HepG2 (cell line): ENCODE data around the gene KIAA1217. TPM values are rescaled to one million over a fixed set of nuclear protein-coding genes. Genes with fewer than 3 reads are reported as not detected.

Experiments
- ATAC-seq: fragments of 200-7000 bp; cut with Tn5 transposase; 3 replicates; pipeline ENCODE4 v1.9.1; 2020; ENCODE audit warnings: mild to moderate bottlenecking, moderate library complexity
- BruUV-seq: library from RNA; stranded (reverse); fragments of 400-500 nt; replicated peaks from 2 replicates; lab custom pipeline; 2021; lab: Mats Ljungman, UMichigan
- CTCF ChIA-PET: fragments of 300-600 bp; formaldehyde crosslinking; extraction: SDS; loops from one replicate; lab custom pipeline; 2021; ENCODE audit warnings: low total read pairs, inconsistent platforms, low intra/inter-chr PET ratio; lab: Yijun Ruan, JAX
- POLR2A ChIA-PET: fragments of 350-600 bp; sonication (Branson Sonifier 250); formaldehyde crosslinking; loops from one replicate; lab custom pipeline; 2020; ENCODE audit warnings: antibody characterized with exemption, inconsistent platforms; lab: Yijun Ruan, JAX
- DNase-seq: peaks from one replicate; pipeline ENCODE4 v3.0.0-alpha.2; 2015; ENCODE audit warnings: low spot score
- FAIRE-seq: peaks from 3 replicates; lab custom pipeline; 2011; peaks lifted over from hg19 to GRCh38; lab: Jason Lieb, UNC
- H2AFZ ChIP-seq: one replicate; pipeline ENCODE4 v1.6.1; 2011; ENCODE audit warnings: low read length, inconsistent platforms
- H3K27ac ChIP-seq: fragments of 300-600 bp; 3 replicates; pipeline ENCODE4 v1.8.0; 2011; ENCODE audit warnings: mixed run types, mild to moderate bottlenecking, mixed read lengths, low read length, inconsistent platforms; ENCODE audit not compliant: insufficient read depth; ENCODE audit errors: extremely low read length
- H3K27me3 ChIP-seq, 2 experiments: fragments of 200-600 bp in 1 of 2; 2 replicates in 1 of 2; 3 replicates in 1 of 2; pipeline versions ENCODE4 v1.6.0 to v1.8.0; 2011; ENCODE audit warnings: low read length in 2 of 2, mild to moderate bottlenecking in 2 of 2, moderate library complexity in 2 of 2, inconsistent platforms in 1 of 2; ENCODE audit not compliant: insufficient read depth in 2 of 2, control insufficient read depth in 1 of 2
- H3K36me3 ChIP-seq, 2 experiments: fragments of 200-600 bp in 1 of 2; replicated peaks in 1 of 2; 2 replicates in 1 of 2; 3 replicates in 1 of 2; pipeline versions ENCODE4 v1.5.1 to v1.8.0; 2011; ENCODE audit warnings: low read length in 2 of 2, inconsistent platforms in 1 of 2; ENCODE audit not compliant: insufficient read depth in 2 of 2, control insufficient read depth in 1 of 2
- H3K4me1 ChIP-seq: 2 replicates; pipeline ENCODE4 v1.5.1; 2012; ENCODE audit warnings: low read length, inconsistent platforms; ENCODE audit not compliant: insufficient read depth
- H3K4me2 ChIP-seq: 2 replicates; pipeline ENCODE4 v1.6.0; 2011; ENCODE audit warnings: low read depth, low read length, inconsistent platforms
- H3K4me3 ChIP-seq, 3 experiments: fragments of 200-600 bp in 1 of 3; sonication (generic), shearing (Covaris generic) in 1 of 3; replicated peaks in 1 of 3; 2 replicates each; pipeline ENCODE4 v1.5.1; 2011 to 2016; ENCODE audit warnings: low read length in 3 of 3, inconsistent platforms in 2 of 3, low read depth in 2 of 3, mild to moderate bottlenecking in 2 of 3, control low read depth in 1 of 3, mixed read lengths in 1 of 3; ENCODE audit not compliant: insufficient read depth in 1 of 3
- H3K79me2 ChIP-seq: one replicate; pipeline ENCODE4 v1.6.1; 2011; ENCODE audit warnings: low read length, inconsistent platforms; ENCODE audit not compliant: insufficient read depth
- H3K9ac ChIP-seq: 2 replicates; pipeline ENCODE4 v1.6.0; 2011; ENCODE audit warnings: mild to moderate bottlenecking, low read depth, low read length, inconsistent platforms; ENCODE audit not compliant: insufficient read depth
- H3K9me3 ChIP-seq: 2 replicates; pipeline ENCODE4 v1.5.1; 2012; ENCODE audit warnings: mild to moderate bottlenecking, low read length
- H4K20me1 ChIP-seq: 2 replicates; pipeline ENCODE4 v1.6.0; 2011; ENCODE audit warnings: inconsistent platforms, mild to moderate bottlenecking, low read length, moderate library complexity; ENCODE audit not compliant: insufficient read depth
- ATF7-NPFF ChIP-seq: sonication (generic); formaldehyde crosslinking; IDR thresholded peaks from 2 replicates; pipeline ENCODE4 v1.8.1; 2023; ENCODE audit warnings: mild to moderate bottlenecking, low read depth, missing genetic modification reagents, moderate library complexity
- CREM ChIP-seq, 2 experiments: sonication (generic) in 1 of 2; formaldehyde crosslinking in 1 of 2; IDR thresholded peaks; 2 replicates each; pipeline versions ENCODE4 v1.4.0 to v1.6.1; 2016 to 2020; ENCODE audit warnings: antibody characterized with exemption in 1 of 2, mild to moderate bottlenecking in 1 of 2, missing genetic modification reagents in 1 of 2
- HNF1B ChIP-seq: sonication (generic); formaldehyde crosslinking; IDR thresholded peaks from 2 replicates; pipeline ENCODE4 v1.5.1; 2020; ENCODE audit warnings: mild to moderate bottlenecking, moderate library complexity, missing genetic modification reagents
- RFX3 ChIP-seq: IDR thresholded peaks from 2 replicates; pipeline ENCODE4 v1.6.1; 2016; ENCODE audit warnings: missing biosample characterization, missing genetic modification reagents
- SALL1 ChIP-seq: sonication (generic); formaldehyde crosslinking; IDR thresholded peaks from 2 replicates; pipeline ENCODE4 v1.8.0; 2022; ENCODE audit warnings: mild to moderate bottlenecking, missing genetic modification reagents
- TFAP4 ChIP-seq: sonication (generic); IDR thresholded peaks from 2 replicates; pipeline ENCODE4 v1.6.1; 2016; ENCODE audit warnings: low read depth, borderline replicate concordance
- ZFP37 ChIP-seq: sonication (generic); formaldehyde crosslinking; IDR thresholded peaks from 2 replicates; pipeline ENCODE4 v1.4.0; 2020; ENCODE audit warnings: missing genetic modification reagents, borderline replicate concordance
- ZNF747 ChIP-seq: sonication (generic); formaldehyde crosslinking; IDR thresholded peaks from 2 replicates; pipeline ENCODE4 v1.8.1; 2023; ENCODE audit warnings: missing genetic modification reagents, mild to moderate bottlenecking, borderline replicate concordance
- ZXDC ChIP-seq: sonication (generic); formaldehyde crosslinking; IDR thresholded peaks from 2 replicates; pipeline ENCODE4 v1.5.0; 2020; ENCODE audit warnings: mild to moderate bottlenecking, missing genetic modification reagents
- WGBS: methylation state at CpG from one replicate; pipeline ENCODE4 v1.1.6; 2017; ENCODE audit warnings: low lambda C conversion rate; 5-methylcytosine and 5-hydroxymethylcytosine counted together
- in situ Hi-C: cut with HindIII; loops from 2 replicates; pipeline ENCODE4 v1.10.0; 2017; ENCODE audit warnings: low pct_unique_long_range_greater_than_20kb; ENCODE audit not compliant: extremely low pct_ligation_motif_present
- intact Hi-C: fragments of 100-400 bp; cut with micrococcal nuclease; formaldehyde crosslinking; loops from one replicate; pipeline ENCODE4 v1.10.0; 2022; ENCODE audit not compliant: unreplicated experiment
- polyA plus RNA-seq, 8 experiments: library from polyadenylated mRNA; depleted of rRNA in 3 of 8; stranded (reverse) in 7 of 8; unstranded in 1 of 8; fragments of >200 nt; fragmentation: Illumina TruSeq in 4 of 8; extraction: Trizol in 4 of 8; gene quantifications; 2 replicates each; pipeline versions ENCODE4 v1.2.1 to v1.2.3, GENCODE V29; 2011 to 2016; ENCODE audit warnings: low read depth in 4 of 8, missing spikeins in 1 of 8, mixed read lengths in 1 of 8; ENCODE audit not compliant: insufficient read depth in 1 of 8
- total RNA-seq, 5 experiments: library from RNA; depleted of rRNA; stranded (reverse); fragments of >200 nt; fragmentation: Illumina TruSeq; extraction: Trizol; gene quantifications; 2 replicates each; pipeline ENCODE4 v1.2.3, GENCODE V29; 2016; ENCODE audit warnings: low read depth in 1 of 5

Gene KIAA1217
- total and polyA plus RNA-seq, 2 of the 13 experiments (the other 11 are each of a cell fraction or from before 2014, with no cell fraction given): 4.6 to 10.9 TPM

DNA sequence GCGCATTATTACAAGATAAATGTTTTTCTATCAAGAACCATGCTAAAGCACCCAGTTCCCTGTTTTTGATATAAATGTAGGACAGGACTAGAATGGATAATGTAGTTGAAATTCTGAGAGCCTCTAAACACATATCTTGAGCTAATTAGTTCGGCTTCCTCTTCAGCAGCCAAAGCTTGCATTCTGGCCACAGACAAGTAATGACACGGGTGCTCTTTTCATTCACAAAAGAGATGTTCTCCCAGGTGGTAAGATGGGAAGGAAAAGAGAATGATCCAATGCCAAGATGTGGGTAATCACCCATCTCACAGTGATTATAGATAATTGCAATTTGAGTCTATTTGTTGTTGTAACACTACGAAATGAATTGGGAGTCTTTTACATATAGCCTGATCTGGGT is 246.5 kb downstream of the KIAA1217 start:
- Histone ChIP-seq H3K4me3 (no peak overlapping the region), H2AFZ (no peak overlapping the region), H3K4me1 (no peaks in the 10 kb centered on the region), H3K9me3 (no peaks in the 10 kb centered on the region), H3K79me2 (no peaks in the 10 kb centered on the region), H3K36me3 (peaks cover 2 to 3% of the 10 kb centered on the region in 2 experiments; a peak in 2 of 5 replicates), H3K4me2 (no peak overlapping the region), H3K27ac (no peak overlapping the region), H4K20me1 (no peaks in the 10 kb centered on the region), H3K27me3 (no peaks in the 10 kb centered on the region), H3K9ac (no peak overlapping the region)
- intact Hi-C loops (no loop called here), in situ Hi-C loops (no loop called here)
- FAIRE-seq (no peak), DNase-seq (no peak), ATAC-seq (no peak)
- 98% methylated on average over 4 of the region's 4 CpGs for WGBS
- POLR2A ChIA-PET: interaction anchor here (1.1 kb wide), 1 partner anchor 10 kb away, joined by 4 read pairs; no protein-coding TSS in a partner anchor
- BruUV-seq: no TSS peak
- TF ChIP-seq ATF7-NPFF (CRISPR knock-in tag) (no peak), ZFP37 (CRISPR knock-in tag) (no peak), ZNF747 (CRISPR knock-in tag) (no peak), CREM (IDR thresholded peaks at IDR 0.05) (no peak), CREM (CRISPR knock-in tag; IDR thresholded peaks at IDR 0.05) (no peak), RFX3 (CRISPR knock-in tag) (no peak), HNF1B (no peak), SALL1 (CRISPR knock-in tag) (no peak), TFAP4 (no peak), ZXDC (CRISPR knock-in tag) (no peak)
- CTCF ChIA-PET: no interaction called here
